ENCODE data around the gene PPP1R8.

Gene PPP1R8

GRCh38 chr1:27894521-27894920 is 63.9 kb downstream of the PPP1R8 start:
- no peak for DNase-seq (ENCODE audit: low read depth in 2 of 2)

Data from activated CD8-positive, alpha-beta memory T cell treated with anti-CD3 and anti-CD28 coated beads for 4 hours (primary cell).